ENCODE data around the gene HMCN2. TPM values are rescaled to one million over a fixed set of nuclear protein-coding genes. Genes with fewer than 3 reads are reported as not detected.
A peak's percentile ranks its signal among the peaks of the same experiment; 100 is the strongest.

HMCN2 gene
- total and polyA plus RNA-seq, 2 of the 4 experiments (the other 2 are of a cell fraction) = 0.02 TPM; not detected in 1

- no peak overlapping the region for H2BK20ac ChIP-seq (ENCODE audit: low read depth, low read length)
- H4K8ac ChIP-seq (ENCODE audit: low read depth in 2 of 2, low read length in 2 of 2) = no peak overlapping the region
- H3K9me1 ChIP-seq (ENCODE audit: insufficient read depth, low read length) = peaks cover 22% of the 10 kb centered on the region
- no TSS peak for BruUV-seq (replicated peaks)
- no peak overlapping the region for H4K5ac ChIP-seq (ENCODE audit: low read depth, low read length)
- H3K9me3 ChIP-seq (ENCODE audit: control insufficient read depth, insufficient read depth, low read length) = no peaks in the 10 kb centered on the region
- ChIA-PET POLR2A (ENCODE audit: unreplicated experiment) (no interaction called here), CTCF (no interaction called here)
- no peak overlapping the region for H3K4ac ChIP-seq (ENCODE audit: low read depth, low read length)
- DNase-seq (no peak), ATAC-seq (ENCODE audit: low read depth) (no peak)
- H3K56ac ChIP-seq (ENCODE audit: extremely low read depth, insufficient read depth, low read length) = no peak overlapping the region
- no peak overlapping the region for H3K4me2 ChIP-seq (ENCODE audit: low read depth, low read length)
- H3K9ac ChIP-seq (ENCODE audit: low read depth, low read length) = no peak overlapping the region
- no peak overlapping the region for H2BK5ac ChIP-seq (ENCODE audit: low read depth, low read length, poor library complexity, severe bottlenecking)
- no peak overlapping the region for H3K27ac ChIP-seq (ENCODE audit: insufficient read depth, low read length)
- no peak overlapping the region for H2BK15ac ChIP-seq (ENCODE audit: low read depth, low read length)
- WGBS, 2 experiments (ENCODE audit: extremely low coverage in 2 of 2, insufficient read length in 1 of 2) = 90% methylated on average over 2 of the region's 17 CpGs; no CpG with 5 or more reads in 1 of the 2 experiments
- H3K14ac ChIP-seq (replicated peaks; ENCODE audit: low read depth, low read length) = no peak overlapping the region
- H4K91ac ChIP-seq (ENCODE audit: insufficient read depth, low read depth, low read length) = no peak overlapping the region
- H3K27me3 ChIP-seq (ENCODE audit: control insufficient read depth, insufficient read depth, low read length) = no peaks in the 10 kb centered on the region
- H2BK120ac ChIP-seq (ENCODE audit: low read depth, low read length) = no peak overlapping the region
- TF ChIP-seq CTCF (conservative IDR thresholded peaks at IDR 0.05; ENCODE audit: low read depth, low read length) (no peak), BHLHE40 (IDR thresholded peaks at IDR 0.05; ENCODE audit: low read depth, low read length) (no peak), POLR2A (IDR thresholded peaks at IDR 0.05; ENCODE audit: low read depth, low read length) (no peak), RFX5 (IDR thresholded peaks at IDR 0.05; ENCODE audit: low read depth, low read length) (no peak), MAZ (IDR thresholded peaks at IDR 0.05; ENCODE audit: borderline replicate concordance, low read depth, low read length) (no peak), USF2 (IDR thresholded peaks at IDR 0.05; ENCODE audit: low read depth, low read length) (no peak), CEBPB (IDR thresholded peaks at IDR 0.05; ENCODE audit: low read depth, low read length) (no peak), MXI1 (IDR thresholded peaks at IDR 0.05; ENCODE audit: borderline replicate concordance, low read depth, low read length) (no peak)
- in situ Hi-C loops (cut with MboI; ENCODE audit: low sequenced_read_pairs) (loop anchor here (25.0 kb wide), 1 partner anchor 126 kb away; no protein-coding TSS in a partner anchor), dilution Hi-C loops (cut with HindIII; ENCODE audit: low sequenced_read_pairs, unreplicated experiment) (loop anchor here (25.0 kb wide), 1 partner anchor 126 kb away; no protein-coding TSS in a partner anchor), intact Hi-C loops (cut with micrococcal nuclease) (loop anchor here (2.0 to 10.0 kb wide), 3 partner anchors 65 to 353 kb away; partner anchors contain the start of gene NCS1)
- H3K4me1 ChIP-seq (ENCODE audit: control insufficient read depth, insufficient read depth, low read length) = peaks cover 8% of the 10 kb centered on the region
- peaks cover 0 to 16% of the 10 kb centered on the region in 2 experiments; a peak in 2 of 4 replicates for H3K79me1 ChIP-seq (ENCODE audit: low read depth in 1 of 2, low read length in 2 of 2)
- peak overlapping the region; percentile 13 for H2AK9ac ChIP-seq (replicated peaks; ENCODE audit: low read depth, low read length, poor library complexity)
- H3K18ac ChIP-seq (ENCODE audit: low read depth, low read length) = no peak overlapping the region
- H4K20me1 ChIP-seq (ENCODE audit: insufficient read depth, low read length) = peaks cover 22% of the 10 kb centered on the region; the same call in 1 of the 2 replicates
- peaks cover 17% of the 10 kb centered on the region for H3K36me3 ChIP-seq (ENCODE audit: control insufficient read depth, insufficient read depth, low read length)
- H2AFZ ChIP-seq (replicated peaks; ENCODE audit: low read length, poor library complexity) = no peak overlapping the region
- H3K4me3 ChIP-seq (ENCODE audit: insufficient read depth, low read depth, low read length) = no peak overlapping the region
- no peak overlapping the region for H2AK5ac ChIP-seq (ENCODE audit: low read depth, low read length)
- no peak overlapping the region for H3K23ac ChIP-seq (ENCODE audit: low read depth, low read length)
These were observed 27.6 kb upstream of the HMCN2 start for GRCh38 chr9:130237763-130238524.
